ENCODE results near the gene SLC7A4.
"Not testable (repeated sequence)": the region's sequence is repeated elsewhere in the genome, so short reads cannot be mapped to it uniquely, and the experiment has no call there.

Gene SLC7A4

GRCh38 chr22:21016644-21017420, 15.5 kb downstream of the SLC7A4 start:
- DNase-seq (ENCODE audit: low spot score) = no peak

- no peak for DNase-seq (ENCODE audit: low spot score)
Measured at GRCh38 chr22:21015466-21016006, 16.8 kb downstream of the SLC7A4 start.

- DNase-seq (ENCODE audit: low spot score) = peak; percentile 40
Measured at GRCh38 chr22:21014726-21015465, 17.5 kb downstream of the SLC7A4 start, which contains the start of gene P2RX6. Gene P2RX6 (plus strand): TSS chr22:21015165. CDS start chr22:21015175, 10 bp downstream.

- peak; percentile 98 for DNase-seq (ENCODE audit: low spot score)
Measured at GRCh38 chr22:21014202-21014725, 18.1 kb downstream of the SLC7A4 start.

- no peak for DNase-seq (ENCODE audit: low spot score)
Measured at GRCh38 chr22:21013657-21014201, 18.6 kb downstream of the SLC7A4 start.

GRCh38 chr22:21012446-21013407, 19.6 kb downstream of the SLC7A4 start:
- no peak for DNase-seq (ENCODE audit: low spot score)

GRCh38 chr22:21010426-21011113, 21.8 kb downstream of the SLC7A4 start:
- no peak for DNase-seq (ENCODE audit: low spot score)

GRCh38 chr22:21009638-21010425, 22.5 kb downstream of the SLC7A4 start:
- peak; percentile 57 for DNase-seq (ENCODE audit: low spot score)

GRCh38 chr22:21009208-21009607, 23.2 kb downstream of the SLC7A4 start:
- not testable (repeated sequence) for DNase-seq (ENCODE audit: low spot score)

GRCh38 chr22:21003782-21004181, 28.6 kb downstream of the SLC7A4 start:
- no peak for DNase-seq (ENCODE audit: low spot score)

GRCh38 chr22:21001601-21002325, 30.6 kb downstream of the SLC7A4 start, which contains the start of gene THAP7:
Gene THAP7 (minus strand): TSS chr22:21002118. CDS start chr22:21001911, 207 bp downstream.
- peak; percentile 95 for DNase-seq (ENCODE audit: low spot score)

- DNase-seq (ENCODE audit: low spot score) = no peak
Measured at GRCh38 chr22:21000987-21001600, 31.3 kb downstream of the SLC7A4 start.

- DNase-seq (ENCODE audit: low spot score) = no peak
Measured at GRCh38 chr22:21000207-21000986, 32.0 kb downstream of the SLC7A4 start.

GRCh38 chr22:20999350-21000206, 32.8 kb downstream of the SLC7A4 start:
- DNase-seq (ENCODE audit: low spot score) = no peak

GRCh38 chr22:20998411-20999336, 33.7 kb downstream of the SLC7A4 start:
- no peak for DNase-seq (ENCODE audit: low spot score)
